ENCODE measurements around the gene VAMP3.
"Not testable (repeated sequence)": the region's sequence is repeated elsewhere in the genome, so short reads cannot be mapped to it uniquely, and the experiment has no call there.

The VAMP3 gene

DNA sequence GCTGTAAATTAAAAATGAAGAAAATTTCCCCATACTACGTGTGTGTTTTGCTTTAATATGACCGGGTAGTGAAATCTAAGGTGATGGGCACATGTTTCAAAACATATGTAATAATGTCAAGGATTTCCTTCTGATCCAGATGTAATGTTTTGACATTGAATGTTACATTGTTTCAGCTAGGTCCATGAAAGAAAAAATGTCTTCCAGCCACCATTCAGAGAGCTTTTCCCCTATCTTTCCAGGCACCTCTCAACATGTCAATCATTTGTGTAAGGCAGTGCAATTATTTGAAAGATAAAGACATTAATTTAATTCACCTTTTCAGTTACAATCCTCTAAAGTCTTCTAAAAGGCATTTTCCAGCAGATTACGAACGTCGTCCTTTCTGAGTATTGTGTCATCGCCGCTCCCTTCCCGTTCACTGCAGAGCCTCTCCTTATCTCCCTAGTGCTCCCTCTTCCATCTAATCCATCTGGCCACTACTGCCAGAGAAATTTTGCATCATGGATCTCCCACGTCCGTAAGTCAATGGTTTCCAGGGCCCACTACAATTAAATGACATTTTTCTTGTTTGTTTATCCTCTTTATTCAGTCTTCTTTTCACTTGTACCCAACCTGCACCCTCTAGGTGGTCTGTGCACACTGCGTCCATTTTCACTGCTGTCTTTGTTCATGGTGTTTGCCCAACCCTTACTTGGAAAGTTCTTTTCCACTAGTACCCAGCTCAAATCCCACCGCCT, 1.3 kb upstream of the VAMP3 start:
- FAIRE-seq, result no peak

DNA sequence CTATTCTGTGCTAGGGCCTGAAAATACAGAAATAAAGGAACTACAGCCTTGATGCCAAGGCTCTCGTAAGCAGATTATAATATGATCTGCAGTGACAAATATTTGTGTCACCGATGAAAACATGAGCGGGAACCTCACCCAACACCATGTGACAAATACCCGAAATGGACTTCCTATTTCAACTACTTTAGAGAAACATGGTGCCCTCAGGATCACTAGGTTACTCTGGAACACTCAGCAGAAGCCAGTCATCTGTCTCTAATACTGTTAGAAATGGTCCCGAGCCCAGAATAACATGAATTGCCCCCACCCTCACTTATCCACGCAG, 463 bp upstream of the VAMP3 start:
- no peak for FAIRE-seq

DNA sequence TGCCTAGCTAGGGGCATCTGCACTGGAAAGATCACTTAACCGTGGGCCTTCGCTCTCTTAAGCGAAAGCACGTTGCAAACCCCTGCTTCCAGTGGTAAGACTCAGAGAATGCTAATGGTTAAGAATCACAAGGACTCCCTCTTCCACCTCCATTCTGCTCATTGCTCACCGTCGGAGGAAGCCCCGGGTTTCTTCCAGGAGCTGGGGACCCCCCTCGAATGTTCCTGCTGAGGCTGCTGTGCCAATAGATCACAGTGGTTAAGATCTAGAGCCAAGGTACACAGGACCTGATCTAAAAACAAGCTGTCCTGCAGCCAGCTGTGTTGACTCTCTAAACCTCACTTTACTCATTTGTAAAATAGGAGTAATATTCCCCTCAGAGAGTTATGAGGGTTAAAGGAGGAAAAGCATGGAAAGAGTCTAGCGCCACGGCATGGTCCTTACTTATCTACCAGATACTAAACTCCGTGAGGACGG, 765 bp downstream of the VAMP3 start:
- FAIRE-seq, result no peak

DNA sequence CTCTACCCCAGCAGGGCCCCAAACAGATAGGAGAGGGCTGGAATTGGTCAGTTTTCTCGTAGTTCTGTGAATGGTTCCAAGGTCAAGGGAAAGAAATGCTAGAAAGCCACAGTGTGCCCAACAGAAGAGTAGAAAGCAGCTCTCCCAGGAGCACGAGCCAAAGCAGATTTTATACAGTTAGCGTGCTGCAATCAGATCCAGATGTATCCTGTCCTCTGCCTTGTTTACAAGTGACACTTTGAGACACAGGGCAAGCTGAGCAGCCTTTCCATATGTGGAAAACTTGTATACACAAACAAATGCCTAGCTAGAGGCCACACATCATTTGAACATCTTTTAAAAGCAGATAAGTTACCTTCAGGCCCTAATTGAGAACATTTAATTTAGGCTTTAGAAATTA, 6.5 kb downstream of the VAMP3 start:
- FAIRE-seq, result no peak

DNA sequence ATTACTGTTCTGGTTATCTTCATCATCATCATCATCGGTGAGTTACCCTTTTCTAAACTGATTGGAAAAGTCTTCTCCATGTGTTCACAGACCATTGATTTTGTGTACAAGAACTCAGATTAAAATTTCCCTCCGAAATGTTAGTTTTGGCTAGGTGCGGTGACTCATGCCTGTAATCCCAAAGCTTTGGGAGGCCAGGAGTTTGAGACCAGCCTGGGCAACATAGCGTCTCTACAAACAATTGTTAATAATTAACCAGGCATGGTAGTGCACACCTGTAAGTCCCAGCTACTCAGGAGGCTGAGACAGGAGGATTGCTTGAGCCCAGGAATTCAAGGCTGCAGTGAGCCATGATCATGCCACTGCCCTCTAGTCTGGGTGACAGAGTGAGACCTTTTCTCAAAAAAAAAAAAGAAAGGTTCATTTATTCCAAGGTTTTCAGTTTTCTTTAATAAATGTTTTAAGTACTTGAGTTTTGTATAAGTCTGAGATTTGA, 7.1 kb downstream of the VAMP3 start:
- FAIRE-seq, result no peak

DNA sequence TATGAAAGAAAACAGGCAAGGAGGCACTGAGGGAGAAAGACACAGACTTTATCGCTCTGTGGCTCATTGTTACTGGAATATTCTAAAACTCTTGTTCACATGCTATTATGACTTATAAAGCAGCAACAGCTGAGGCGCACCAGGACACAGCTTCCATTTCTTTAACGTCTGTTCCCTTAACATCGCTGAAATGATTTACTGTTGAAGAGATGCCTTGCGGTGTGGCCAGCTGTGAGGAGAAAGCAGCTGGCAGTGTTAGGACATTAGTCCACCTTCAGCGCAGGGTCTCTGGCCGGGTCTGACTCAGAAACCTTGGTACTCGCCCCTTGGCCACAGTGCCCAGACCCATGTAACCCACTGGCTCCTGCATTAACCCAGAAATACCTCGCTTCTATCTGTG, 9.9 kb downstream of the VAMP3 start:
- no peak for FAIRE-seq

DNA sequence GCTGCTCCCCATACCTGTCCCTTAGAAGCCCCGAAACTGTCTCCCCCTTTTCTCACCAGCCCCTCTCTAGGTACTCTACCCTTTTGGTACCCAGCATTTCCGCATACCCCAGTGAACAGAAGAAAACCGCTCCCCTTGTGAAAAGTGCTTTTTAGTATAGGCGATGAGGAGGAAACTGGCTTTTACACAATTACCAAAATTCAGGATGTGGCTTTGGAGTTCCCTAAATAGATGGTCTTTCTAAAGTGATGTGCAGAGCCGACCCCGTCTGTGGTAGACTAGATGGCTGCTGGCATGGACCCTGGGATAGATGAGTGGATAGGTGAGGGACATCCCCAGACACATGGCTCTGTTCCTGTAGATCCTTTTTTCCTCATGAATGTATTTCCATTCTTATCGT, 10.4 kb downstream of the VAMP3 start:
- FAIRE-seq, result no peak

DNA sequence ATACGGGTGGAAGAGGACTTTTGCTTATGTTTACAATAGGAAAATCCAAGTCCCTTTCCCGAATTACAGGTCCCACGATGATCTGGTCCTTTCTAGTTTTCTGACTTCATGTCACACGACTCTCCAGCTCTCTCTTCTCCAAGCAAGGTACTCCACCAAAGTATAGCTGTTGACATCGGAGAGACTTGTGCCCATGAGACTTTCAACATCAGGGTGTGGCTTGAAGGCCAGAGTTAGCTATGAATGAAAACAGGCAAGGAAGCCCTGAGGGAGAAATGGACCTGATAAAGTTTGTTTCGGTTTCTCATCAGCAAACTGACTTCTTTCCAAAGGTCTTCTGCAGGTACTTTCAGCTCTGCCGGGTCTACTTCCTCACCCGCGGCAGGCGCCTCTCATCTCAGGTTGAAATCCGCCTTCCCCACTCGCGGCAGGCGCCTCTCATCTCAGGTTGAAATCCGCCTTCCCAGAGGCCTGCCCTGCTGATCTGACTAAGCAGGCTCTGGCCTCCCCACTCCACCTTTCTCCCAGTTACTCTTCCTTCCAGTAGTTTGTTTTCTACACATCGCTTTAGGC, 10.9 kb downstream of the VAMP3 start:
- FAIRE-seq, result no peak

DNA sequence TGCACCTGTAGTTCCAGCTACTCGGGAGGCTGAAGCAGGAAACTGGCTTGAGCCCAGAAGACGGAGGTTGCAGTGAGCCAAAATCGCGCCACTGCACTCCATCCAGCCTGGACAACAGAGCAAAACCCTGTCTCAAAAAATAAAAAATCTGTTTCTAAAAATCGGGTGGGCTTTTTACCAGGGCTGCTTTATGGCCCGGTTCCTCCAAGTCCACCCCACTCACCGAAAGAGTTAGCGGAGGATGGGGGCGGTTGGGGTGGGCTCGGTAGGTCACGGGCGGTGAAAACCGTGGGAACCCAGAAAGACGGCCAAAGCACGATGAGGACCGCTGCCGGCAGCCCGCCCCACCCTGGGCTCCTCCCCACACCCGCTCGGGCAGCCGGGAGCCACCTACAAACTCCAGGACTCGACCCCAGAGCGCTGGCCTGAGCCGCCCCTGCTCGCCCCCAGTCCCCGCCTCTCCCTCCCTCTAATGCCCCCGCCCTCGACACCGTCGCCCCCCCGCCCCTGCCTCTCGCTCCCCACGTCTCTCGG, 12.1 kb downstream of the VAMP3 start:
- no peak for FAIRE-seq

DNA sequence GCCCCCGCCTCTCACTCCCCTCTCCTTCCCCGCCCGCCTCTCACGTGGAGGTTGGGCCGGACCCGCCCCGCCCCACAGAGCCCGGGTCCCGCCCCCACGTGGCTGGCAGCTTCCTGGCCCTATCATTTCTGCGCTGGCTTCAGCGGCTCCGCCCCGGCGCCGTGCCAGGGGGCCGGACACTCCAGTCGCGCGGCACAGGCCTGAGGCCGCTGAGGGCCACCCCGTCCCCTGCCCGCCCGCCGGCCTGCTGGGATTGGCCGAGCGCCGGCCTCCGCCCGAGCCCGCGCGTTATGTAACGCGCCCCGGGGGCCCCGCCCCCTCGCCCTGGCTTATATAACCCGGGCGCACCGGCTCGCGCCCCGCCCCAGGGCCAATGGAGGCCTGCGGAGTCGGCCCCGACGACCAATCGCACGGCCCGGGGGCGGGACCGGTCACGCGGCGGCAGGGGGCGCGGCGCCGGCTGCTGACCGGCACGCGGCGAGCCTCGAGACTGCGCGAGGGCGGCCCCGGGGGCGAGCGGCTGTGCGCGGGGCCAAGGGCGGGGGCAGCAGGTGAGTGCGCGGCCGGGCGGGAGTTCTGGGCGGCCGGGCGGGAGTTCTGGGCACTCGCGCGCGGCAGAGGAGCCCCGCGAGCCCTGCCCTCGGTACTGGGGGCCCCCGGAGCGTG, 12.9 kb downstream of the VAMP3 start, which contains the start of gene PER3:
Gene PER3 (plus strand): TSS at position 466 of the 666 bp plus-strand sequence. CDS start 587 bp downstream, outside the sequence.
- FAIRE-seq, result no peak

DNA sequence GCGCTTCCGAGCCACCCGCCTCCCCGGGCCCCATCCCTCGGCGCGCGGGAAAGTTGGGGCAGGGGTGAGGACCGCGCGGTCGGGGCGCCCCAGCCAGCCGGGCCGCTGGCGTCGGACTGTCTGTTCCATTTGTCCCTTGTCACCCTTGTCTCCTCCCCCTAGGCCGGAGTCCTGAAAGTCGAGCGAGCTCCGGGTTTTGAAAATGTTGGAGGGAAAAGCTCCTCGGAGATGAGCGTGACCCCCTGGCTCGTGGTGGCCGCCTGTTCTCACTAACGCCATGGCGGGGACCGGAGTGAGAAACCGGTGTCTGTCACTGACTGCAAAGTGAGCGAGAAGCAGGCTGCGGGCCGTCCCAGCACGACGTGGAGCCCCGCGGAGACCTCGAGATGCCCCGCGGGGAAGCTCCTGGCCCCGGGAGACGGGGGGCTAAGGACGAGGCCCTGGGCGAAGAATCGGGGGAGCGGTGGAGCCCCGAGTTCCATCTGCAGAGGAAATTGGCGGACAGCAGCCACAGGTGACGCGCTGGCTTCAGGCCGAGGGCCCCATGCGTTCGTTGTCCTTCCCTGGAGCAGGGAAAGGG, 13.5 kb downstream of the VAMP3 start:
- no peak for FAIRE-seq

DNA sequence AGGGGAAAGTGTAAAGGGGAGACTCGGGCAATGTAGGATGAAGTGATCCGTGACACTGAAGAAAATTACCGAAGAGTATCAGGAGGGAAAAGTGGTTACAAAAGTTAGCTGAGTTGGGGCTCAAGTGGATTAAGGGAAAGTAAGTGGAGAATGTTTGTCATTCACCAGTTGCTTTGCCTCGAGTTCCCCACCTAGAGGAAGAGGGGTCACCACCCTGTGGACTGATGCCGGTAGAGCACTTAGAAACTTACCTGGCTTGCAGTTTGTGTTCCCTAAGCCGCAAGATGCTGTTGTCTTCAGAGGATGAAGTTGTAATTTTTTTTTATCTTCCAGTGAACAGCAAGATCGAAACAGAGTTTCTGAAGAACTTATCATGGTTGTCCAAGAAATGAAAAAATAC, 14.0 kb downstream of the VAMP3 start:
- FAIRE-seq, result no peak

DNA sequence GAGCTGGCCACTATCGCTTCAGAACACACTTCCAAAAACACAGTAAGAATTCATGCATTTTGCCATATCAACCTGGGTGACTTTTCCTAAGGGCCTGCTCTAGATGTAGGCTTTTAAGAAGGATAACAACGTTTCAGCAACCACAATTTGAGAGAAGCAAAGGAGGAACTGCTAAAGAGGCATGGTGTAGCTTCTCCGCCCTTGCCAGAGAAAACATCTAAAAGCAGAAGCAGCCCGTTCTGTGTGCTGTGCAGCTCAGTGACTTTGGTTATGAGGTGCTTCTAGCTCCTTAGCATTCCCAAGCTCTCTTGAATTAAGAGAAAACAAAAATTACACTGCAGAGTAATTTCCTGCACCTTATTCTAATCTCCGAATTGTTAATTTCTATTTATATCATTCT, 15.7 kb downstream of the VAMP3 start:
- no peak for FAIRE-seq

DNA sequence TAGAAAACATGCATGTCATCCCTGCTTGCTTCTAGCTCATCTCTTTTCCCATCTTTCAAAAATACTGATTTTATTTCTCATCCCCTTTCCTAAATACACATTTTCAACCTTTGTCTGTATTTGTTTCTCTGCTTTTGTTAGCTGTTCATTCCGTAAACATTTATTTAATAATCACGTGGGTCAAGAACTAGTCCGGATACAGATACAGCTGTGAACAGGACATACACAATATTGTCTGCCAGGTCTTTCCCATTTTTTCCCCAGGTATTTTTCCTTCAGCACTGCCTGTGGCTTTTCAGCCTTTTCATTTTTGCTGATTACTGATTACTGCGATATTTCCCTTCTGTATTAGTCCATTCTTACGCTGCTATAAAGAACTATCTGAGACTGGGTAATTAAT, 18.7 kb downstream of the VAMP3 start:
- no peak for FAIRE-seq

DNA sequence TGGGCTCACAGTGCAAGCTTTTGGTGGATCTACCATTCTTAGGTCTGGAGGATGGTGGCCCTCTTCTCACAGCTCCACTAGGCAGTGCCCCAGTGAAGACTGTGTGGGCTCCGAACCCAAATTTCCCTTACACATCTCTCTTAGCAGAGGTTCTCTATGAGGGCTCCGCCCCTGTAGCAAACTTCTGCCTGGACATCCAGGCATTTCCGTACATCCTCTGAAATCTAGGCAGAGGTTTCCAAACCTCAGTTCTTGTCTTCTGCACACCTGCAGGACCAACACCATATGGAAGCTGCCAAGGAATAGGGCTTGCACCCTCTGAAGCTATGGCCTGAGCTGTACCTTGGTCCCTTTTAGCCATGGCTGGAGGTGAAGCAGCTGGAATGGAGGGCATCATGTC, 19.9 kb downstream of the VAMP3 start:
- FAIRE-seq, result not testable (repeated sequence)

DNA sequence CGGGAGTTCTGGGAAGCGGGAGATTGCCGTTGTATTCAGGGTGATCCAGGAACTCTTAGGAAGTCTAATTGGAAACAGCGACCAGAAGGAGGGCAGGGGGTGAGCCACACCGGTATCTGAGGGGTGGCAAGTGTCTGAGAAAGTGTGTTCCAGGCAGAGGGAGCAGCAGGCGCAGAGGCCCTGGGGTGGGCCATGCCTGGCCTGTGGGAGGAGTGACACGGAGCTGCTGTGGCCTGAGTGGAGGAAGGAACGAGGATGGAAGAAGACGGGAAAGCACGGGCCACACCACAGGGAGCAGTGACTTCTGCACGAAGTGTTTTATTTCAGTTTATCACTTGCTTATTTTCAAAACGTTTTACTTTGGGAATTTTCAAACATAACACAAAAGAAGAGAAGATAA, 24.3 kb downstream of the VAMP3 start:
- FAIRE-seq, result no peak

DNA sequence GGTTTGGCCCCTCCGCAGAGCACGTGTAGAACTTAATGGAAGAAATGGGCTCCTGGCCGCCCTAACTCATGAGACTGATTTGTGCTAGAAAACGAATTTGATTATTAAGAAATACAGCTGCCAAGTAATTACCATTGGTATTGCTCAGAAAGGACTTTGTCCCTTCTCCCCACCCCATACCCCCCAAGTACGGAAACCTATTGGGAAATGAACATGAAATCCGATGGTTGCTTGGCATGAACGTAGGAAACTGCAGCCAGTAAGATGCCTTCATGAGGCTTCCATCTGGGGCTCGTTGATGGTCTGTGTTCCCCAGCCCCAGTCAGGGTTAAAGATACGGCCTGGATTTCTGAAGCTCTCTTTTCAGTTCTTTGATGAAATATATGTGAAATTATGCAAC, 34.4 kb downstream of the VAMP3 start:
- no peak for FAIRE-seq

DNA sequence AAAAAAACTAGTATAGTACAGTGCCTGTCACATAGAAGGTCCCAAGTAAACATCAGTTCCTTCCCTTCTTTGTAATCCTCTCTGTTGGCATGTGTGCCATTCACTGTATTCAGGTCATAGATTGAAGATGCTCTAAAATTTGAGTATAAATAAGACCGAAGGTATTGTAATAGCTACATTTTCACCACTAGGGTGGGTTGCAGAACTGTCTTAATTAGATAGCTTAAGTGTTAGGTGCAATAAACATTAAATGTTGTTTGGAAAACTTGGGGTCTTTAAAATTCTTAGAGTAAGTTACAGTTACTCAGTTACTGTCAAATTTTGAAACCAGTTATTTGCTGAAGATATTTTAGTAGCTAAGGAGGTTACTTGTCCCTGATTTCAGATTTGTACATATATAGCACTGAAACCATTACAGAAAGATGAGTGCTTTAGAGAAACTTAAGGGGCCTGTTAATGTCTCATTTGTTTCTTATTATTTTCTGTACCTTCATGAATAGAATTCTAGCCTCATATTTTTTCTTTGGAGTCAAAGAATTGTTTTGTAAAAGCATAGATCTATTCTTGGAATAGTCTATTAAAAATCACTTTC, 37.3 kb downstream of the VAMP3 start:
- no peak for FAIRE-seq

DNA sequence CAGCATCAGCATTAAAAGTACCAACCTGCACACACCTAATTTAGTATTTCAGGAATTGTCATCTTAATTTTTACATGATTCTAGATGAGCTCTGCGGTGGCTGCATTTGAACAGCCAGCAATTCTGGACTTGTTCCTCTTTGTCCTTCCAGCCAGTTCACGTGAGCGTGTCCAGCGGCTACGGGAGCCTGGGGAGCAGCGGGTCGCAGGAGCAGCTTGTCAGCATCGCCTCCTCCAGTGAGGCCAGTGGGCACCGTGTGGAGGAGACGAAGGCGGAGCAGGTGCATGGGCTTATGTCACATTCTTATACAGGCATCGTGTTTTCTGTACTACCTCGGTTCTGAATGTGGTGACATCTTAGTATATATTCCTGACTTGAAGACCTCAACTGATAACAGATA, 38.6 kb downstream of the VAMP3 start:
- no peak for FAIRE-seq

DNA sequence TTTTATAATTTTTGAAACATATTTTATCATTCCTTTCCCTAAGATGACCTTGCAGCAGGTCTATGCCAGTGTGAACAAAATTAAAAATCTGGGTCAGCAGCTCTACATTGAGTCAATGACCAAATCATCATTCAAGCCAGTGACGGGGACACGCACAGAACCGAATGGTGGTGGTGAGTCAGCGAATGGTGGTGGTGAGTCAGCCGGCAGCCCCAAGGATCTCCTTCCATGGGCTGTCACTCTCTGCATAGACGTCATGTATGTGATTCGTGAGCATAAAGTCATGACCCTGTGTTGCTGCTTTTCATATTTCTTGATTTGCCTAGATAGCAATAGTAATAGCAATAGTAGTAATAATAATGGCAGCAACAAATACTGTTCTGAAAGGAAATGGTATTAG, 39.3 kb downstream of the VAMP3 start:
- FAIRE-seq, result no peak

DNA sequence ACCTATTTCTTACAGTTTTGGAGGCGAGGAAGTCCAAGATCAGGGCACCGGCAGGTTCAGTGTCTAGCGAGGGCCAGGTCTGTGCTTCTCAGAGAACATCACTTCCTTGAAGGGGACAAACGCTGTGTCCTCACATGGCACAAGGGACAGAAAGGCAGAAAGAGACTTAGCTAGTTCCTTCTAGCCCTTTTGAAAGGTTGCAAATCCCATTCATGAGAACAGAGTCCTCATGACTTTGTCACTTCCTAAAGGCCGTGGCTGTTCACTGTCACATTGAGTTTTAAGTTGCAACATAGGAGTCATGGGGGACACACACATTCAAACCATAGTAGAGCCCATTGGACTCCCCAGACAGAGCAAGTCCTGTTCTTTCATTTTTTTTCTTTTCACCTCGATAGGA, 40.4 kb downstream of the VAMP3 start:
- no peak for FAIRE-seq

DNA sequence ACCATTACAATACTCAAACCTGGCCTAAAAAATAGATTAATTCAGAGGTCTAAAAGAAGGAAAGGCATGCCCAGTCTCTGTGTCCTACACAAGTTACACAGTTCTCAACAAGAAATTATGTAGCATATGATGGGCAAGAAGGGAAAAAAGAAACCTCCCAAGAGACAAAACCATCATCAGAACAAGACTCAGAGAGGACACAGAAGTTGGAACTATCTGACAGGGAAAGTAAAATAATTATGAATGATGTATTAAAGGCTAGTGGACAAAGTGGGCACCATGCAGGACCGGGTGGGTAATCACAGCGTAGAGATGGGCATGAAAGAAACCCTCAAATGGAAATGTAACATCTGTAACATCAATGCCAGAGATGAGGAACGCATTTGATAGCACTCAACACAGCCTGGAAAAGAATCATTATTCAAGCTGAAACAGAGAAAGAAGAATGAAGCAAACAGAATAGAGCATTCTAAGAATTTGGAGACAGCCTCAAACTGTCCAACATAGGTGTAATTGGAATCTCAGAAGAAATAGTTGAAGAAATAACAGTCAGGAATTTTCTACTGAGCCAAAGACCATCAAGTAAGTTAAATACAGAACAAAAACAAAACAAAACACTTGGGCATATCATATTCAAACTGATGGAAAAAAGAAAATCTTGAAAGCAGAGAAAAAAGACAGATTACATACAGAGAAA, 42.7 kb downstream of the VAMP3 start:
- FAIRE-seq, result no peak
